HG02571 (cell line): ENCODE data around the gene GSG1.
"Not testable (repeated sequence)": the region's sequence is repeated elsewhere in the genome, so short reads cannot be mapped to it uniquely, and the experiment has no call there.

Experiments used
- ATAC-seq: cut with Tn5 transposase; IDR thresholded peaks from one replicate; pipeline ENCODE4 v1.9.1; 2021; ENCODE audit warnings: mild to moderate bottlenecking, moderate library complexity; ENCODE audit not compliant: unreplicated experiment

Gene GSG1

DNA sequence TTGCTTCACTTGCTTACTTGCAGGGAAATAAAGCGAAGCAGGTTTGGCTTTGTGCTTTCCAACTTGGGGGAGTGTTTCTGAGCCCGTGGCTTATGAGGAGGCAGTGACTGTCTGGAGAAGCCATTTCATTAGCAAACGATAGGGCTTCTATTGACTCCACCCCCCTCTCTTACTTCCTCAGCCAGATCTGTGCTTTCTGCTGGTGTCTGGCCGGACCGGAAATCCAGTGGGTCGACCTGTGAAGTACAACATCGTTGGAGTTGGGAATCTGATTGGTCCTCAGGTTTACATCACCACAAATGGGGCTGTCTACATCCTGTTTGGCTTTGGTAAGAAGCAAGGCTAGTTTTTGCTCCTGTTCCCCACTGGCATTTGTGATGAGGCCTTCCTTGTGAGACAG lies 37.0 kb downstream of the GSG1 start:
- no peak for ATAC-seq

DNA sequence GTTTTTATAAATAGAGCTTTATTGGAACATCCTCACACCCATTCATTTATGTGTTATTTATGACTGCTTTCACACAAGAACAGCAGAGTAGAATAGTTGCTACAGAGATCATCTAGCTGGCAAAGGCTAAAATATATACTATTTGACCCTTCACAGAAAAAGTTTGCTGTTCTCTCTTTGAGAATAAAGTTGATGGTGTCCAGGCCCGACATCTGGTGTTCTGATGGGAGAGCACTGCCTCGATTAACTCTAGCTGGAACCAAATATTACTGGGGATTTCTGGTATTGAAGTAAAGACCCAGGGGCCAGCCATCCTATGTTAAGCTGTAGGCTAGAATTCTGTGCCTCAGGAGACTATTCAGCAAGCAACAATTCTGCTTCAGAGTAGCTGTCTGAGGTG lies 37.5 kb downstream of the GSG1 start:
- no peak for ATAC-seq

DNA sequence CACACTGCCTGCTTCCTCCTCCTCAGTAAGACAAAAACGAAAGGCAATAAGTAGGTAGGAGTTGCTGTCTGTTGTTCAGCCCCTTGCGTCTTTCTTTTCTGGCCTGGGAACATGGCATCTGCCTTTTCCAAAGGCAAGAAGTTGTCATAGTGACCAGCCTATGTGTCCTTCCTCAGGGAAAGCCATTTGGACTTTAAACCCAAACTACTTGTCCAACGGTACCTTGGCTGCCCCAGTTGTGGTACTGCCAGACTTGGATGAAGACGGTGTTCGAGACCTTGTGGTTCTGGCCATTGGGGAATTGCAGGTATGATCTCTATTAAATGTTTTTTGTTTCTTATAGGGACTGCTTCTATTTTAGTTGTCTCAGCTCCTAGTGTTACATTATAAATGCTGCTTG lies 40.8 kb downstream of the GSG1 start:
- no peak for ATAC-seq

DNA sequence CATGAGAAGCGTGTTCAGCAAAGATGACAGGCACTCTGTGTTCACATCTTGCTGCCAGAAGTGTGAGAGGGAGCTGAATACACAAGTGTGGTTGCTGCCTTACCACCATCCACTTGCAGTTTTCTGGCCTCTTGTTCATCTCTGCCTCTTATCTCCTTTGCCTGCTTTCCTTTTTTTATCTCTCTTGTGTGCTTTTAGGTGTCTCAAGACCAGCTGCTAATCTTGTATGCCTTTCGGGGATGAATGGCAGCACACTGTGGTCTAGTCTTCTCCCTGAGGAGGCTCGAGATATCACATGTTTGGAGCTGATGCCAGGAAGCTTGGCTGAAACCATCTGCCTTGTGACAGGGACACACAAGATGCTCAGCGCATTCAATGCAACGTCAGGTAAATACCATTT lies 42.1 kb downstream of the GSG1 start:
- ATAC-seq = no peak

DNA sequence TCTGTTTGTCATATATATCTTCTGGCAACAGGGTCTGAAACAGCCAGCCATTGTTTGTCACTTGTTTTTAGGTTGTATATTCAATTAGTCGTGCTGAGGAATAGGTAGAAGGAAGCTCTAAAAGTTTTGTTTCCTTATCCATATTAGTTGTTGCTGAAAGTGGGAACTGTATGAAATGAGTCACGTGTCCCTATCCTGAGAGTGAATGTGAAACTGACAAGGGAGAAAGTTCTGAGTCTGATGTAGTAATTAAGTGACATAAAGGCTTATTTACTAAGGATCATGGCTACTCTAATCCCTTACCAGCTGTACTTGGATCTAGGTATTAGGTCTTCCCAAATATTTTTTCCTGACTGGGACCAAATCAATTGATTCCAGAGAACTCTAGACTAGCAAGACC lies 42.9 kb downstream of the GSG1 start:
- ATAC-seq = no peak

DNA sequence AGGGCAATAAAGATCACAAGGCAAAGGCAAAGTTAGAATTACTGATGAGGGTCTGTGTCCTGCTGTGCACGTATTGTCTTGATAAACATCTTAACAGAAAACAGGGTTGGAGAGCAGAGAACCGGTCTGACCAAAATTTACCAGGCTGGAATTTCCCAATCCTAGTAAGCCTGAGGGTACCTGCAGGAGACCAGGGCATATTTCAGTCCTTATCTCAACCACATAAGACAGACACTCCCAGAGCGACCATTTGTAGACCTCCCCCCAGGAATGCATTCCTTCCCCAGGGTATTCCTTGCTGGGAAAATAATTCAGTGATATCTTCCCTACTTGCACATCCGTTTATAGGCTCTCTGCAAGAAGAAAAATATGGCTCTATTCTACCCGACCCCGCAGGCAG lies 49.9 kb downstream of the GSG1 start:
- ATAC-seq = not testable (repeated sequence)

DNA sequence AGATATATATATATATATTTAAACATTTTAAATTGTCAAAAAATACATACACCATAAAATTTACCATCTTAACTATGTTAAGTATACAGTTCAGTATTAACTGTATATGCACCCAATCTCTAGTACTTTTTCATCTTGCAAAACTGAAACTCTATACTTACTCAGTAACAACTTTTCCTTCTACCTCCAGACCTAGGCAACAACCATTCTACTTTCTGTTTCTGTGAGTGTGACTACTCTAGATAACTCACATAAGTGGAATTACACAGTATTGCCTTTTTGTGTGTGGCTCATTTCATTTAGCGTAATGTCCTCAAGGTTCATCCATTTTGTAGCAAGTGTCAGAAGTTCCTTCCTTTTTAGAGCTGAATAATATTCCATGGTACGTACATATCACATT lies 51.0 kb downstream of the GSG1 start:
- ATAC-seq = no peak

DNA sequence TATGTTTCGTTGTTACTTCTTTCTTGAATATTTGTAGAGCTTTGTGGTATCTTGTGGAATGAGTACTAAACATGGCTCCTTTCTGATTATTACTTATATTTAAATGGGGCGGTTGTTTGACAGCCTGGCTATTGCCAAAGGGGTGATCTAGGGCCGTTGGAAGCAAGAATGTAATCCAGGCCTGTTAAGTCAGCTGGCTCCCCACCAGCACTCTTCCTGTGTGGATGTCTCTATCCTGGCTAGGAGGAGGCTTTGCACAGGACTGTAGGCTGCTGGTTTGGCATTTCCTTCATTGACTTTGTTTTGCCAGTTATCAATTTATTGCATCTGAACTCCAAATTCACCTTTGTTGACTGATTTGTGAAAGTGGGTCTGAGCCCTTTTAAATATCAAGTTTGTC lies 53.7 kb downstream of the GSG1 start:
- ATAC-seq = no peak

DNA sequence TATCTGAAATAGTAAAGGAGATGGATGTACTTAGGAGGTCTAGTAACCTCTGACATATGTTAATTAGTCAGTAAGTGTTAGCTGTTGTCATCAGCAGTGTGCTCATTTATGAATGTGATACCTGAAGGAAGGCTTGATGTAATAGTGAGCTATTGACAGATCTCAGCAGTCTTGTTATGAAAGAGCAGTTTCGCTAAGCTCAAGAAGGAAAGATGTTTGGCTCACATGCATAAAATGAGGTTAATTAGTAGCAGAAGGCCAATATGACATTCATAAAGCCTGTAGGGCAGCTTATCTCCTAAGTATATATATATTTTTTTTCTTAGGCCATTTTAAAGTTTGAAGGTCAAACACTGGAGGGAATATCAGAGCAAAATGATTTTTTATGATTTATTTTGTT lies 56.5 kb downstream of the GSG1 start:
- ATAC-seq = no peak

DNA sequence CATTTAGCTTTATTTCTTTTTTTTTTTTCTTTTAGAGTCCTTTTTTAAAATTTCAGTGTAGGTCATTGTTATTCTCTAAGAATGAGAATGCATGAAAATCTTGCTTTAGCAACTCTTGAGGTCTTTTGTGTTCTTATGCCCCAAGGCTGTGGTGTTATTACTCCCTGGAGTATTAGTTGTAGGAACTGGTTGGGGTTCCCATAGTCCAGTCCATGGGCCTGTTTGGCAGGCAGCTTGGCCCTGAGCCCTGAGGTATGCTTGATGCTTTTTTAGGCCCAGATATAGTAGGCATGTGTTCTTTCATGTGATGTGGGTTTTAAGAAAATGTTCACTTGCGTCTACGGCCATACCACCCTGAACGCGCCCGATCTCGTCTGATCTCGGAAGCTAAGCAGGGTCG lies 57.7 kb downstream of the GSG1 start:
- no peak for ATAC-seq

DNA sequence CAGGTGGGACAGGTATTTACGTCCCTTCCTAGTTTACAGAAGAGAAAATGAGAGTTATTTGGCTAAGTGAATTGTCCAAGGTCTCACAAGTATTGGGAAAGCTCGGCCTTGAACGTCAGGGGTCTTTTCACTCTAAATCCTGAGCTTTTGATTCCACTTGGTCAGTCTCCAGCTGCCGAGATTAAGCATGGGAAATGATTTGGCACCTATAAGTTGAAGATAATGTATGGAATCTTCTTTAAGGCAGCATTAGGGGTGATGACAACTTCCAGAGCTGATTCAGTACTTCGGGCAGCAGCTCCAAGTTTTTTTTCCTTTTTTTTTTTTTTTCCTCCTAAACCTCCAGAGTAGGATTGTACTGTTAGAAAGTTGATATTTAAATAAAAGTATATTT lies 58.6 kb downstream of the GSG1 start:
- no peak for ATAC-seq

DNA sequence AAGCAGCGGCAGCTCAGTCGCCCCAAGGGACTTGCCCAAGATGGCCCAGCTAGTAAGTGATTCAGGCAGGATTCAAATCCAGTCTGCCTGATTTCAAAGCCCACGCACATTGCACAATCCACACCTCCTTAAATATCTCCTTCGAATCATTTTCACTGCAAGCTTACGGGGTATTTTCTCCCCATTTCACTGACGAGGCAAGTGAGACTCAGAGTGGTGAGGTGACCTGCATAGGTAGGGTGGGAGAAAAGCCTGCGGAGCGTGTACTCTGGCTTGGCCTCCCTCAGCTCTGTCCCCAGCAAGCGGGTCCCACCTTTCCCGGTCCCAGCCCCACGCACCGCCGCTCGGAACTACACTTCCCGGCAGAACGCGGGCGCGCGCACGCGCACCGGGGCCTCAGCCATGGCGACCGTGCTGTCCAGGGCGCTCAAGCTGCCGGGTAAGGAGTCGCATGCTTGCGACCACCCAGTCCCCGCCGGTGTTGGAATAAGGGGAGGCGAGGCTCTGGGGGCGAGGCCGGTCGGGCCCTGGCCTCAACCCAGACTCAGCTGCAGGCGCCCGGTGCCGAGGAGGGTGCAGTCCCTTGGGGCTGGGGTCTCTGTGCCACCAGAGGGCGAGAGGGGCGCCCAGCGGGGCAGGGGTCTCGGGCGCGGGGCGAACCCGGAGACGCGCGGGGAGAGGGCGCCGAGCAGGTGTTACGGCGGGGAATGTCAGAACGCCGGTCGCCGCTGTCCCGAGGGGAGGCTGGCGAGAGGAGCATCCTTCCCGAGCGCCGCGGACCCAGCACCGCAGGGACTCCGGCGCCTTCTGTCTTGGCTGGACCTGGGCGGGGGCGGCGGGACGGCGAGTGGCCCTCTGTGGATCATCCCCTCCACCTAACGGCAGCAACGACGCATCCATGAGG lies 59.2 kb downstream of the GSG1 start, which contains the start of gene FAM234B:
FAM234B (plus strand) TSS at position 380 of the 904 bp plus-strand sequence; CDS start at position 403, 23 bp downstream.
- ATAC-seq = peak; percentile 81

DNA sequence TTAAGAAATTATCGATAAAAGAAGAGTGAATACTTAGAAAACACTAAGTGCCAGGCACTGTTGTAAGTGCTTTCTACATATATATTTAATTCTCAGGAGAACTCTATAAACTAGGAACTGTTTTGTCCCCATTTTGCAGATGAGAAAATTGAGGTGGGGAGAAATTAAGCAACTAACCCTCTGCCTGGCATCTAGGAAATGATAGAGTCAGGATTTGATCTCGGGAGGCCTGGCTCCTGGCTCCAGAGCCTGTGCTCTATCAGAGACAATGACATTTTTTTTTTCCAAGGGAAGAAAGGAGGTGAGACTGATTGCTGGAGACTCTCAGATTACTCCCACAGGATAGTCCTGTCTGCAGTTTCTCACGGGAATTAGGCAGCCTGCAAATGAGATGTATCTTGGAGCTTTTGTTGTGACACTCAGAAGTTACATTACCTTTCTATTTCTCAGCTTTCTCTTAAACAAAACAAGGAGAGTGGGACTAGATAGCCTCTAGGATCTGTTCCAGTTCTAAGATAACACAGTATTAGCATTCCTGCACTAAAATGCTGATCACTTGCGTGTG lies 60.7 kb downstream of the GSG1 start:
- no peak for ATAC-seq

DNA sequence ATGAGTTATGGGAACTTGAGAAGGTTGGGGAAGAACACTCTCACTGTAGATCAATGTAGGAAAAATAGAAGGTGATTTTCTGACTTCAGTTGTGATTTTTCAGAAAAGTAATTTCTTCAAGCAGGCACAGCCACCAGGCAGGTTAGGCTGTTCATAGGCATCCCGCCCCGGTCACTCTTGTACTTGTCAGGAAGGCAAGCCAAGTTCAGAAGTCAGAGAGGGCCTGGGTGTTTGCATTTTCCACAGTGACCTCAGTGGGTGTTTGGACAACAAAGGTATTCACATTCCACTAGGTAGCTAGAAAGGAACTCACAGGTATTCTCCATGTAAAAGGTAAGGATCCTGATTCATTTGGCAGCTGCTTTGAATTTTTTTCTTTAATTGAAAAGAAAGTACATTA lies 62.2 kb downstream of the GSG1 start:
- no peak for ATAC-seq

DNA sequence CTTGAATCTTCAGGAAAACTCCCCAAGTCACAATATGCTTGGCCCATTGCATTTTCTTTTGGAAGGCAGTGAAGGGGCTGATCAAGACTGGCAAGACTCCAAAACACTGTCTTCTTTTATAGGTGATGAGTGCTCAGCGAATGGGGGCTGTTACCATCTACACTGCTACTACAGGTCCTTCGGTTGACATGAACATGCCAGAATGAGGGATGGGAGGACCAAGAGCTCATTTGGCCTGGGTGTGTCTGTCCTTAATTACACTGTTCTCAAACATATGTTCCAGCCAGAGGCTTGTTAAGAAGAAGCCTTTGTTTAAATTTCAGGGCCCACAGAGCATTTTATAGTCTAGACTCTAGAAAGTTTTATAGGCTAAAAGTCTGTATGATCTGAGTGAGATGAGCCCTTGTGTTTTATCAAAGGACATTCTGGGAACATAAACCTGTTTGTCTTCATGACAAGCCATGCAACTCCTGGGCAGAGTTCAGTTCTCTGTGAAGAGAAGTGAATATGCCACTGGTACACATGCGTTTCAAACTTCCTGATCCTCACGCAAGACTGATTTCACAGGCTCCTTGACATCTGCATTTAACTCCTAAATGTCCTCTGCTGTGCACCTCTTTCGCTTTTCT lies 64.0 kb downstream of the GSG1 start:
- ATAC-seq = no peak

DNA sequence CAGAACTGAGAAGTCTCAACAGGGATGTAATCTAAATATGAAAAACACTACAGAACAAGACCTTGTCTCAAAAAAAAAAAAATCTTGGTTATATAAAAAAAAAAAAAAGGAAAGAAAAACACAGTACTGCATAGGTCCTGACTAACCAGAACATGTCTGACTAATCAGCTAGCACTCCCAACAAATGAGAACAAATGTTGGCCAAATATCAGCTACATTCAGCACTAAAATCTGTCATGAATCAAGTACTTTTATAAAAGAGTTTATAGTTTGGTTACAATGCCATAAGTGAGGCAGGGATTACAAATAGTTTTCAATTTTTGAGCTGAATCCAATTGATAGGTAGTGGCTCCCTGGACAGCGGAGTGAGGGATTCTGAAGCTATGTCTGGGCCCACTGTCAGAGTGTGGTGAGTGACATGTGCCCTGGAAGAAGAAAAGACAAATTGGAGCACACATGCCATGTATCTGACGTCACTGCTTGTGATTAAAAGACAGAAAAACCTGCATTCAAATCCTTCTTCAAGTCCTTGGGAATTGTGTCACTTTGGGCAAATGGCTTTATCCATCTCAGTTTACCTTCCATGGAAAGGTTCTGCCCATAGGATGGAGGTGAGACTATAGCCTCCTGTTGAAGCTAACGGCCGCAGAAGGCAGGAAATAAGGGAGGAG lies 64.8 kb downstream of the GSG1 start:
- ATAC-seq = no peak

DNA sequence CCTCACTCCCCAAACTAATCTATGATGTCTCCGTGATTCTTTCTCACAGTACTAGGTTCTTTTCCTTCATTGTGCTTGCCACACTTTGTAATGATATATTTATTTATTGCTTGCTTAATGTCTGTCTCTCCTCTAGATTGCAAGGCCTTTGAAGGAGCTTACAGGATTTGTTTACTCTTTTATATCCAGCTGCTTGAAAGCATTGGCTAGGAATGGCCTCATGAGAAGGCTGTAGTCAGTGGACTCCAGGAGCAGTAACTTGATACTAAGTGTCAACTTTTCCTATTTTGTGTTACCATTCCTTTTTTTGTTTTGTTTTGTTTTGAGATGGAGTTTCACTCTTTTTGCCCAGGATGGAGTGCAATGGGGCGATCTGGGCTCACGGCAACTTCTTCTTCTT lies 66.6 kb downstream of the GSG1 start:
- no peak for ATAC-seq

DNA sequence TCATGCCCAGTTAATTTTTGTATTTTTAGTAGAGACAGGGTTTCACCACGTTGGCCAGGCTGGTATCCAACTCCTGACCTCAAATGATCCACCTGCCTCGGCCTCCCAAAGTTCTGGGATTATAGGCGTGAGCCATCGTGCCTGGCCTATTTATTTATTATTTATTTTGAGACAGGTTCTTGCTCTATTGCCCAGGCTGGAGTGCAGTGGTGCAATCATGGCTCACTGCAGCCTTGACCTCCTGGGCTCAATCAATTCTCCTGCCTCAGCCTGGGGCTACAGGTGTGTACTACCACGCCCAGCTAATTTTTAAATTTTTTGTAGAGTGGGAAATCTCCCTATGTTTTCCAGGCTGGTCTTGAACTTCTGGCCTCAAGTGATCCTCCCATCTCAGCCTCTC lies 68.1 kb downstream of the GSG1 start:
- not testable (repeated sequence) for ATAC-seq
